Hepatocyte (in vitro differentiated cells): ENCODE measurements around the gene TP73. TPM values are rescaled to one million over a fixed set of nuclear protein-coding genes. Genes with fewer than 3 reads are reported as not detected.

Source experiments
- DNase-seq: peaks from one replicate; pipeline ENCODE4 v3.0.0-alpha.2; 2016; ENCODE audit warnings: low spot score
- H2AFZ ChIP-seq: fragments of 200-600 bp; sonication (generic); 2 replicates; pipeline ENCODE4 v1.6.0; 2016; ENCODE audit warnings: antibody characterized with exemption, mild to moderate bottlenecking
- H3K27ac ChIP-seq: fragments of 200-600 bp; sonication (generic); 2 replicates; pipeline ENCODE4 v1.5.1; 2016; ENCODE audit warnings: mild to moderate bottlenecking
- H3K27me3 ChIP-seq: fragments of 200-600 bp; sonication (generic); 2 replicates; pipeline ENCODE4 v1.6.1; 2016
- H3K36me3 ChIP-seq: fragments of 200-600 bp; sonication (generic); replicated peaks from 2 replicates; pipeline ENCODE4 v1.5.1; 2016; ENCODE audit warnings: low read depth; ENCODE audit not compliant: insufficient read depth
- H3K4me1 ChIP-seq: fragments of 200-600 bp; sonication (generic); 2 replicates; pipeline ENCODE4 v1.5.1; 2016; ENCODE audit warnings: mild to moderate bottlenecking, moderate library complexity; ENCODE audit not compliant: insufficient read depth
- H3K4me2 ChIP-seq: fragments of 200-600 bp; sonication (generic); 2 replicates; pipeline ENCODE4 v1.6.0; 2016
- H3K4me3 ChIP-seq: fragments of 200-600 bp; sonication (generic); 2 replicates; pipeline ENCODE4 v1.5.1; 2016; ENCODE audit warnings: mild to moderate bottlenecking
- H3K79me2 ChIP-seq: fragments of 200-600 bp; sonication (generic); 2 replicates; pipeline ENCODE4 v1.6.0; 2017; ENCODE audit warnings: mild to moderate bottlenecking
- H3K9me2 ChIP-seq: fragments of 200-600 bp; sonication (generic); replicated peaks from 2 replicates; pipeline ENCODE4 v1.6.0; 2017; ENCODE audit warnings: mild to moderate bottlenecking; ENCODE audit not compliant: insufficient read depth
- H3K9me3 ChIP-seq: fragments of 200-600 bp; sonication (generic); 2 replicates; pipeline ENCODE4 v1.5.1; 2016; ENCODE audit warnings: low read depth, mild to moderate bottlenecking
- H4K20me1 ChIP-seq: fragments of 200-600 bp; sonication (generic); 2 replicates; pipeline ENCODE4 v1.6.0; 2016; ENCODE audit warnings: mild to moderate bottlenecking; ENCODE audit not compliant: insufficient read depth, poor library complexity, severe bottlenecking
- CTCF ChIP-seq: fragments of 200-600 bp; sonication (generic); IDR thresholded peaks from 2 replicates; pipeline ENCODE4 v1.5.1; 2016; ENCODE audit warnings: antibody characterized with exemption, mild to moderate bottlenecking; ENCODE audit not compliant: poor library complexity
- EZH2 ChIP-seq: fragments of 200-600 bp; sonication (generic); IDR thresholded peaks from 2 replicates; pipeline ENCODE4 v1.6.1; 2016; ENCODE audit warnings: antibody characterized with exemption, mild to moderate bottlenecking, borderline replicate concordance
- EZH2phosphoT487 ChIP-seq: fragments of 200-600 bp; sonication (generic); IDR thresholded peaks from one replicate; pipeline ENCODE4 v1.6.1; 2018; ENCODE audit warnings: antibody characterized with exemption, mild to moderate bottlenecking, low read depth, moderate library complexity; ENCODE audit not compliant: unreplicated experiment, severe bottlenecking
- WGBS: methylation state at CpG from one replicate; pipeline ENCODE4 v1.1.6; 2016; ENCODE audit warnings: low lambda C conversion rate; ENCODE audit errors: missing lambda C conversion rate; 5-methylcytosine and 5-hydroxymethylcytosine counted together
- polyA plus RNA-seq: library from polyadenylated mRNA; unstranded; fragments of >200 nt; fragmentation: Nextera tagmentation; extraction: Ambion mirVana; gene quantifications from 2 replicates; pipeline ENCODE4 v1.2.1, GENCODE V29; 2016
- total RNA-seq: library from RNA; depleted of rRNA; stranded (reverse); fragments of >200 nt; gene quantifications from 2 replicates; pipeline ENCODE4 v1.2.3, GENCODE V29; 2014

TP73 gene
- total and polyA plus RNA-seq, 2 experiments from 2014 or later: 0.27 to 0.47 TPM

DNA sequence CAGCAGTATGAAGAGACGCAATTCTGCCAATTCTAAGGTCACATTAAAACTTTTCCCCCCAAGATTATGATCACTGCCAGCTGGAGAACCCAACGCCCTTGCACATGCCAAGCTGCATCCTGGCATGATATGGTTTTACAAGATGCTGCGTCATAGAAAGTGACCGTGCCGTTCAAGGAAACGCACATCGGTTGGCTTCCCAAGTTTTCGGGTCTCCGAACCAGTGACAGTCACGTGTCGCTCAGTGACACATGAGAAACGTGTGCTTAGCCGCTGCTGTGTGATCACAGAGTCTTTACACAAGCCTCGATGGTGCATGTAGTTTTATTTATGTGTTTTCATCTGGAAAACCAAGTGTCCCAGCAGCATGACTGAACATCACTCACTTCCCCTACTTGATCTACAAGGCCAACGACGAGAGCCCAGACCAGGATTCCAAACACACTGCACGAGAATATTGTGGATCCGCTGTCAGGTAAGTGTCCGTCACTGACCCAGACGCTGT lies 127.6 kb downstream of the TP73 start:
- 94% methylated on average over 20 of the region's 20 CpGs for WGBS
- no peaks in the 10 kb centered on the region for H3K9me3 ChIP-seq
- DNase-seq: no peak
- no peaks in the 10 kb centered on the region for H4K20me1 ChIP-seq
- H3K4me2 ChIP-seq: no peak overlapping the region
- no peak overlapping the region for H3K27ac ChIP-seq
- no peak overlapping the region for H3K4me3 ChIP-seq
- H2AFZ ChIP-seq: no peak overlapping the region
- H3K36me3 ChIP-seq: no peaks in the 10 kb centered on the region
- no peaks in the 10 kb centered on the region for H3K79me2 ChIP-seq
- no peaks in the 10 kb centered on the region for H3K9me2 ChIP-seq
- no peaks in the 10 kb centered on the region for H3K27me3 ChIP-seq
- peaks cover 16% of the 10 kb centered on the region for H3K4me1 ChIP-seq
- no peak for TF ChIP-seq EZH2
- no peak for TF ChIP-seq CTCF
- TF ChIP-seq EZH2phosphoT487: no peak

DNA sequence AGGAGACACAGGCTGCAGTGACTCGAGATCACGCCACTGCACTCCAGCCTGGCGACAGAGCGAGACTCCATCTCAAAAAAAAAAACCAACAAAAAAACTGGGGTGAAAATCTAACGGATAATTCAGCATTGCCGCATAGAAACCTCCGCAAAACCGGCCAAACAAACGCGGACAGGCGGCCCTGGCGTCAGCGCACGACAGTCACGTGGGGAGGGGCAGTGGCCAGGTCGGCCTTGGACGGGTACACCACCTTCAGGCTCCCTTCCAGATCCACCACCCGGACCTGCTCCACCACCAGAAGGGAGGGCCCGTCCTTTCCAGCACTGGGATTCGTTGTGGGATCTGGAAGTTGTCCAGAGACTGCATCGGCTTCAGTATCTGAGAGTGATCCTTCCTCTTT lies 128.6 kb downstream of the TP73 start:
- Histone ChIP-seq H3K4me1 (peaks cover 7% of the 10 kb centered on the region), H3K27ac (no peak overlapping the region), H3K4me2 (no peak overlapping the region), H4K20me1 (no peaks in the 10 kb centered on the region), H3K9me2 (no peaks in the 10 kb centered on the region), H3K27me3 (no peaks in the 10 kb centered on the region), H3K9me3 (no peaks in the 10 kb centered on the region), H2AFZ (no peak overlapping the region), H3K4me3 (no peak overlapping the region), H3K36me3 (peaks cover 5% of the 10 kb centered on the region), H3K79me2 (no peaks in the 10 kb centered on the region)
- TF ChIP-seq EZH2: no peak
- DNase-seq: no peak
- 96% methylated on average over 20 of the region's 21 CpGs for WGBS

DNA sequence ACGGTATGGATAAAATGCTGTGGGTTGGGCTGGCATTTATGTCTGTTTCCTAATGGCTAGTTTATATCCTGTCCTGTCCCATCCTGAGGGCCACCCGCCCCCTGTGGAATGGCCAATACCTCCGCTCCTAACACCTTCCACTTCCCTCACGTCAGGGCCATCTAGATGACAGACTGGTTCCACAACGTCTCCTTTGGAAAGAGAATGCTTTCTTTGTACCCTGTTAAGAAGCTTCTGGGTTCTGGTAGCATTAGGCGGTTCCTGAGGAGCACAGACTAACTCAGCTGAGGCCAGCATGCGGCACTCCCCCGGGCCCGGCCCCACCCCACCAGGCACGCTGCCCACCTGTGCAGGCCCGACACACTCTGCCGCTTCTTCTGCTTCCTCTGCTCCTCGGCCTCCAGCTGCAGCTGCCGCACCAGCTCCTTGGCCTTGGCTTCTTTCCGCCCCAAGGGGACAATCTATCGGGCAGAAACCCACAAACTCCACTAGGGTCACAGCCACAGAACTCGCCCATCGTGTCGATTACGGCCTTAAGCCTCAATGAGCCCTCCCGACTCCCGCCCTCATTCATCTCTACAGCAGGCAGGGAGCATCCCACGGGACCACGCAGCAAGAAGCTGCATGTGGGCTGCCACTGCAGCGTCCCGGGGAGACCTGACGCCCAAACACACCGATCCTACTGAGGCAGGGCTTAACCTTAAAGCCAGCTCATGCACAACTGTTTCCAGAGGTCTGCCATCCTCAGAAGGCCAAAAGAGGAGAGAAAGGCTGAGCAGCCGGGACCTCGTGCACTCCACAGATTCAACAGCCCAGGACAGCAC lies 131.5 kb downstream of the TP73 start:
- Histone ChIP-seq H2AFZ (no peak overlapping the region), H3K79me2 (peaks cover 8% of the 10 kb centered on the region), H3K4me3 (no peak overlapping the region), H3K9me3 (no peaks in the 10 kb centered on the region), H3K4me1 (no peaks in the 10 kb centered on the region), H3K9me2 (no peaks in the 10 kb centered on the region), H3K27ac (no peak overlapping the region), H3K4me2 (no peak overlapping the region), H3K36me3 (peaks cover 5% of the 10 kb centered on the region), H4K20me1 (peaks cover 15% of the 10 kb centered on the region), H3K27me3 (no peaks in the 10 kb centered on the region)
- TF ChIP-seq EZH2phosphoT487 (no peak), EZH2 (no peak), CTCF (no peak)
- WGBS: 98% methylated on average over 27 of the region's 30 CpGs
- DNase-seq: no peak

- Histone ChIP-seq H3K9me3 (no peaks in the 10 kb centered on the region), H2AFZ (no peak overlapping the region), H3K27me3 (no peaks in the 10 kb centered on the region), H4K20me1 (peaks cover 26% of the 10 kb centered on the region), H3K4me1 (no peaks in the 10 kb centered on the region), H3K79me2 (peaks cover 16% of the 10 kb centered on the region), H3K4me3 (no peak overlapping the region), H3K4me2 (no peak overlapping the region), H3K9me2 (no peaks in the 10 kb centered on the region), H3K27ac (no peak overlapping the region), H3K36me3 (peaks cover 5% of the 10 kb centered on the region)
- 93% methylated on average over 13 of the region's 13 CpGs for WGBS
- TF ChIP-seq CTCF (no peak), EZH2phosphoT487 (no peak), EZH2 (no peak)
- peak; percentile 59 for DNase-seq
These were observed 132.7 kb downstream of the TP73 start for GRCh38 chr1:3785045-3785444.
